K562 (cell line): ENCODE results near the gene ADAT1. TPM values are rescaled to one million over a fixed set of nuclear protein-coding genes. Genes with fewer than 3 reads are reported as not detected.

Source experiments
- ATAC-seq: fragments of 200-7000 bp; cut with Tn5 transposase; 3 replicates; pipeline ENCODE4 v1.9.1; 2020; ENCODE audit warnings: moderate library complexity
- BruUV-seq: library from RNA; stranded (reverse); fragments of 400-500 nt; replicated peaks from 2 replicates; lab custom pipeline; 2021; lab: Mats Ljungman, UMichigan
- CTCF ChIA-PET: fragments of 300-600 bp; formaldehyde crosslinking; extraction: SDS; loops from one replicate; lab custom pipeline; 2021; ENCODE audit warnings: low intra/inter-chr PET ratio; lab: Yijun Ruan, JAX
- POLR2A ChIA-PET: fragments of 300-600, 350-650 bp; sonication (Branson Sonifier 250); formaldehyde crosslinking; extraction: SDS; loops from one replicate; lab custom pipeline; 2021; ENCODE audit warnings: antibody characterized with exemption, inconsistent platforms; lab: Yijun Ruan, JAX
- DNase-seq, 4 experiments: peaks; one replicate each; pipeline versions ENCODE4 v3.0.0 to v3.0.0-alpha.2; 2011 to 2018; ENCODE audit warnings: low spot score in 3 of 4, mixed read lengths in 3 of 4; ENCODE audit errors: extremely low read depth in 1 of 4
- FAIRE-seq: peaks from 2 replicates; lab custom pipeline; 2011; peaks lifted over from hg19 to GRCh38; lab: Jason Lieb, UNC
- H2AFZ ChIP-seq: 2 replicates; pipeline ENCODE4 v1.6.0; 2011; ENCODE audit warnings: low read depth, low read length, control low read depth, inconsistent platforms
- H3K27ac ChIP-seq: fragments of 200-600 bp; 3 replicates; pipeline ENCODE4 v1.8.0; 2011; ENCODE audit warnings: low read depth, mild to moderate bottlenecking, control low read depth, inconsistent platforms, low read length, moderate library complexity, mixed read lengths; ENCODE audit errors: extremely low read depth
- H3K27me3 ChIP-seq, 2 experiments: fragments of 300-600 bp in 1 of 2; 2 replicates in 1 of 2; 3 replicates in 1 of 2; pipeline versions ENCODE4 v1.6.0 to v1.8.0; 2011; ENCODE audit warnings: inconsistent platforms in 2 of 2, low read length in 2 of 2, mild to moderate bottlenecking in 1 of 2, mixed read lengths in 1 of 2, moderate library complexity in 1 of 2; ENCODE audit not compliant: control insufficient read depth in 2 of 2, insufficient read depth in 2 of 2
- H3K36me3 ChIP-seq: fragments of 300-600 bp; 3 replicates; pipeline ENCODE4 v1.8.0; 2011; ENCODE audit warnings: mild to moderate bottlenecking, low read length, inconsistent platforms; ENCODE audit not compliant: control insufficient read depth, insufficient read depth
- H3K4me1 ChIP-seq, 2 experiments: fragments of 200-600 bp in 1 of 2; replicated peaks in 1 of 2; 2 replicates in 1 of 2; 3 replicates in 1 of 2; pipeline versions ENCODE4 v1.5.1 to v1.8.0; 2011; ENCODE audit warnings: inconsistent platforms in 2 of 2, low read length in 2 of 2, mild to moderate bottlenecking in 1 of 2, mixed read lengths in 1 of 2, moderate library complexity in 1 of 2; ENCODE audit not compliant: control insufficient read depth in 2 of 2, insufficient read depth in 2 of 2
- H3K4me2 ChIP-seq: 2 replicates; pipeline ENCODE4 v1.6.1; 2011; ENCODE audit warnings: low read length, control low read depth, inconsistent platforms, mixed read lengths; ENCODE audit not compliant: insufficient read depth
- H3K4me3 ChIP-seq: fragments of 200-600 bp; sonication (generic), shearing (Covaris generic); 2 replicates; pipeline ENCODE4 v1.5.1; 2016; ENCODE audit warnings: control low read depth, inconsistent platforms
- H3K79me2 ChIP-seq: fragments of 200-600 bp; 3 replicates; pipeline ENCODE4 v1.8.0; 2011; ENCODE audit warnings: low read length, inconsistent platforms; ENCODE audit not compliant: control insufficient read depth, insufficient read depth
- H3K9ac ChIP-seq, 2 experiments: 2 replicates each; pipeline versions ENCODE4 v1.6.0 to v1.6.1; 2011; ENCODE audit warnings: low read depth in 2 of 2, low read length in 2 of 2, control low read depth in 1 of 2, inconsistent platforms in 1 of 2, mild to moderate bottlenecking in 1 of 2, mixed read lengths in 1 of 2; ENCODE audit not compliant: insufficient read depth in 1 of 2
- H3K9me1 ChIP-seq: one replicate; pipeline ENCODE4 v1.6.0; 2011; ENCODE audit warnings: inconsistent platforms, mild to moderate bottlenecking, low read length, moderate library complexity; ENCODE audit not compliant: control insufficient read depth, insufficient read depth
- H3K9me3 ChIP-seq: replicated peaks from 2 replicates; pipeline ENCODE4 v1.5.1; 2011; ENCODE audit warnings: low read depth, low read length, inconsistent platforms; ENCODE audit not compliant: control insufficient read depth, insufficient read depth
- H4K20me1 ChIP-seq: replicated peaks from 2 replicates; pipeline ENCODE4 v1.6.1; 2011; ENCODE audit warnings: low read length, inconsistent platforms, mixed read lengths; ENCODE audit not compliant: control insufficient read depth, insufficient read depth
- ARNT ChIP-seq, 2 experiments: fragments of 450-650 bp; IDR thresholded peaks; 2 replicates each; pipeline ENCODE4 v1.6.1; 2016; ENCODE audit warnings: mild to moderate bottlenecking in 1 of 2
- CBFA2T2 ChIP-seq: fragments of 450-650 bp; conservative IDR thresholded peaks from 2 replicates; pipeline ENCODE4 v1.6.1; 2017; ENCODE audit warnings: mild to moderate bottlenecking
- CEBPB ChIP-seq: fragments of 450-650 bp; IDR thresholded peaks from 2 replicates; pipeline ENCODE4 v1.6.1; 2016; ENCODE audit warnings: missing genetic modification characterization, missing compliant biosample characterization
- EP300 ChIP-seq: IDR thresholded peaks from 2 replicates; pipeline ENCODE4 v1.6.1; 2012; ENCODE audit warnings: low read length, improper control_type of control experiment
- LEF1 ChIP-seq: fragments of 450-650 bp; IDR thresholded peaks from 2 replicates; pipeline ENCODE4 v1.6.1; 2016; ENCODE audit warnings: mild to moderate bottlenecking
- MLX ChIP-seq, 2 experiments: fragments of 450-650 bp in 1 of 2; sonication (generic) in 1 of 2; formaldehyde crosslinking; conservative IDR thresholded peaks; 2 replicates each; pipeline versions ENCODE4 v1.4.0 to v1.8.1; 2020 to 2022; ENCODE audit warnings: mild to moderate bottlenecking in 1 of 2, missing genetic modification reagents in 1 of 2
- SMAD3 ChIP-seq: fragments of 450-650 bp; formaldehyde crosslinking; conservative IDR thresholded peaks from 2 replicates; pipeline ENCODE4 v1.4.0; 2020; ENCODE audit warnings: mild to moderate bottlenecking
- TCF7L2 ChIP-seq: fragments of 150-350 bp; IDR thresholded peaks from 2 replicates; pipeline ENCODE4 v1.6.1; 2016; ENCODE audit warnings: low read depth, mild to moderate bottlenecking, low read length, moderate library complexity
- TEAD2 ChIP-seq: fragments of 450-650 bp; IDR thresholded peaks from 2 replicates; pipeline ENCODE4 v1.6.1; 2016; ENCODE audit warnings: missing genetic modification characterization, control low read depth, missing compliant biosample characterization
- THAP12 ChIP-seq: fragments of 250-450 bp; sonication (Bioruptor Pico); IDR thresholded peaks from 2 replicates; pipeline ENCODE4 v1.9.0; 2021; ENCODE audit warnings: mild to moderate bottlenecking, inconsistent platforms
- ZFX ChIP-seq: sonication (generic); formaldehyde crosslinking; IDR thresholded peaks from 2 replicates; pipeline ENCODE4 v1.8.0; 2022; ENCODE audit warnings: mild to moderate bottlenecking, missing genetic modification reagents, moderate library complexity
- ZNF316 ChIP-seq: fragments of 450-650 bp; IDR thresholded peaks from 2 replicates; pipeline ENCODE4 v1.6.1; 2016
- WGBS: fragments of 100-300 bp; shearing (Covaris generic); methylation state at CpG from one replicate; pipeline ENCODE4 v1.1.6; 2016; ENCODE audit warnings: low coverage, mixed read lengths; ENCODE audit not compliant: insufficient coverage; ENCODE audit errors: missing lambda C conversion rate; 5-methylcytosine and 5-hydroxymethylcytosine counted together
- in situ Hi-C: fragments of 300-500 bp; cut with MboI; formaldehyde crosslinking; loops from 4 replicates; pipeline ENCODE4 v1.15.0; 2018; ENCODE audit warnings: inconsistent platforms, mixed read lengths
- intact Hi-C: fragments of 100-400 bp; cut with micrococcal nuclease; formaldehyde crosslinking; loops from 2 replicates; pipeline ENCODE4 v1.14.2; 2022
- polyA plus RNA-seq, 8 experiments: library from polyadenylated mRNA; depleted of rRNA in 4 of 8; stranded (reverse) in 5 of 8; unstranded in 3 of 8; fragments of >200 nt; fragmentation: Nextera tagmentation in 2 of 8; fragmentation: Illumina TruSeq in 1 of 8; extraction: Ambion mirVana in 2 of 8; extraction: Trizol in 1 of 8; gene quantifications; 2 replicates each; pipeline versions ENCODE4 v1.2.1 to v1.2.3, GENCODE V29; 2011 to 2014; ENCODE audit warnings: inconsistent platforms in 1 of 8, missing spikeins in 1 of 8
- total RNA-seq, 7 experiments: library from RNA; depleted of rRNA in 6 of 7; stranded (reverse); fragments of >200 nt in 6 of 7; fragmentation: Illumina TruSeq in 2 of 7; extraction: Trizol in 2 of 7; gene quantifications; 2 replicates each; pipeline versions ENCODE4 v1.2.1 to v1.2.3, GENCODE V29; 2011 to 2021; ENCODE audit warnings: low replicate concordance in 1 of 7

ADAT1 gene
- total and polyA plus RNA-seq, 9 of the 15 experiments (the other 6 are each of a cell fraction or from before 2014, with no cell fraction given) = 16.0 to 36.7 (median 28.2) TPM

- 71% methylated on average over 3 of the region's 3 CpGs for WGBS
- Histone ChIP-seq H3K27me3 (no peaks in the 10 kb centered on the region), H3K9me3 (no peaks in the 10 kb centered on the region), H4K20me1 (peaks cover 9% of the 10 kb centered on the region; the same call in 1 of the 2 replicates), H3K4me1 (peaks cover 15 to 20% of the 10 kb centered on the region in 2 experiments; a peak in 3 of 5 replicates), H3K79me2 (peaks cover 11% of the 10 kb centered on the region; the same call in 1 of the 3 replicates), H3K4me2 (no peak overlapping the region), H3K9me1 (no peaks in the 10 kb centered on the region), H3K36me3 (peaks cover 77% of the 10 kb centered on the region; the same call in 2 of the 3 replicates)
- intact Hi-C loops = no loop called here
- TF ChIP-seq CEBPB = no peak
- no peak for TF ChIP-seq TCF7L2
- peak; percentile 34; the same call in 1 of the 2 replicates for TF ChIP-seq ZFX (CRISPR knock-in tag)
- TF ChIP-seq, all 486 proteins: peak for 1
- DNase-seq = no peak
- POLR2A ChIA-PET = interaction anchor here (1.3 to 2.4 kb wide), 4 partner anchors 8 to 15 kb away, joined by 3 to 11 read pairs (median 6); partner anchors contain the start of gene GABARAPL2
- Histone ChIP-seq H3K27ac (no peak overlapping the region), H3K4me3 (no peak overlapping the region), H2AFZ (no peak overlapping the region), H3K9ac (no peak overlapping the region)
- BruUV-seq = no TSS peak
- in situ Hi-C loops = no loop called here
- no peak for ATAC-seq
- CTCF ChIA-PET = no interaction called here
- FAIRE-seq = no peak
Observed at GRCh38 chr16:75575958-75576357, 47.1 kb downstream of the ADAT1 start.

DNA sequence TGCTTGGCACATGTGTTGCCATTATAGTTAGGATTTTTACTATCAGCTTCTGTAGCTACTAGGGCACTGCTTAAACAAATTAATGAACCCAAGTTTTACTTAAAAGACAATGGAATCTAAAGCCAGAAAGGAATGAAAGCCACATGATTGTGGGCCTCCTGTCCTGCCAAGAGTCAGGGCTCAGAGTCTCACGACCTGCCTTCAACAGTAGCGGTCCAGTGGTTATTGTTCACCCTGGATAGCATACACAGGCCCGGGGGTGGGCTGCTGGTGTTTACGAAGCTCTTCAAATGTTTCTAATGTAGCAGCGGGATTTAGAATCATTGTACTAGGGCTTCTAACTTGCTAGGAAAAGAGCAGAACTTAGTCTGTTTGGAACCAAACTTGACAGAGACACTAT lies 49.1 kb downstream of the ADAT1 start:
- Histone ChIP-seq H3K36me3 (peaks cover 90% of the 10 kb centered on the region; the same call in 2 of the 3 replicates), H3K9me1 (no peaks in the 10 kb centered on the region), H3K9ac (no peak overlapping the region), H3K27ac (no peak overlapping the region), H4K20me1 (peaks cover 5% of the 10 kb centered on the region; the same call in 1 of the 2 replicates), H3K27me3 (no peaks in the 10 kb centered on the region), H3K4me1 (peaks cover 19 to 26% of the 10 kb centered on the region in 2 experiments; a peak in 3 of 5 replicates), H2AFZ (no peak overlapping the region), H3K4me3 (no peak overlapping the region), H3K4me2 (no peak overlapping the region), H3K9me3 (no peaks in the 10 kb centered on the region), H3K79me2 (peaks cover 11% of the 10 kb centered on the region; the same call in 1 of the 3 replicates)
- no peak for ATAC-seq
- WGBS = 89% methylated on average over 5 of the region's 5 CpGs
- CTCF ChIA-PET = no interaction called here
- POLR2A ChIA-PET = interaction anchor here (0.6 to 1.7 kb wide), 4 partner anchors 8 to 47 kb away, joined by 3 to 4 read pairs (median 4); partner anchors contain the start of gene GABARAPL2
- no peak for FAIRE-seq
- intact Hi-C loops = no loop called here
- no peak for DNase-seq
- no TSS peak for BruUV-seq
- in situ Hi-C loops = no loop called here
- TF ChIP-seq MLX (CRISPR knock-in tag; conservative IDR thresholded peaks at IDR 0.05) (no peak), ARNT (IDR thresholded peaks at IDR 0.05) (no peak), CBFA2T2 (no peak), TEAD2 (tag) (no peak), THAP12 (CRISPR knock-in tag) (no peak), EP300 (no peak), SMAD3 (no peak), LEF1 (no peak), ZNF316 (no peak)
